OCI-M2 (cell line): Measurements from ENCODE around the gene CABP5.

Experiments used
- DNase-seq: peaks from one replicate; lab custom pipeline; 2025; ENCODE audit not compliant: unreplicated experiment; lab: John Stamatoyannopoulos, UW

The CABP5 gene

DNA sequence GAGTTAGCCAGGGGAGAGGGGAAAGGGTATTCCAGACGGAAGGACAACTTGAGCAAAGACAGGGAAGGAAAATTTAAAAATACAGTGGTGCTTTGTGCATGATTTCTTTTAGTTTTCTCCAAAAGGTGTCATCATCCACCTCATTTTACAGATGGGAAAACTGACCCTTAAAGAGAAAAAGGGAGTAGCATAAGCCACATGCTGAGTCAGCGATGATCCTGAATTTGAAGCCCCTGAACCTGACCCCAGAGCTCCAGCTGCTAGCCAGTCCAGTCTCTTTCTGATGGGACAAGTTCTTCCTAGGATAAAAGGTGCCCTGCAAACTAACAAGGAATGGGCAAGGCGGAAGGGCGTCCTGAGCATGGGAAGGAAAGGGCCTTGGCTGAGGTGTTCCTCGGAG, 10.3 kb downstream of the CABP5 start:
- DNase-seq: no peak

DNA sequence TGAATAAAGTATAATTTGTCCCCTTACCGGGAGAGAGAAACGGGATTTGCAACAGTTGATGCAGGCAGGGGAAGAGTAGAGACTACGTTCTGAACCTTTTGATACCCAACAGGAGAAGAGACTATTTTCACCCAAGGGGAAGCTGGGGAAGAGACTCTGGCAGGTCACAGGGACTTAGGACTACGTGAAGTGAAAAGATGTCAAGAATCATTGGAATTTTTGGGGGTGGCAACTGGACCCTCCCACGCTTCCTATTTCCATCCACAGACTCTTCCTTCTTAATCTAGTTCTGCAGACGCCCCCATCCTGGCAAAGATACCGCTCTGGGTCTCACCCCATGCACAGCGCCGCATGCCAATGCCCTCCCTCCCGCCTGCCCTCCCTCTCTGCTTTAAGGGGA, 13.8 kb downstream of the CABP5 start:
- DNase-seq: no peak

GRCh38 chr19:48029431-48029830, 14.4 kb downstream of the CABP5 start:
- DNase-seq: no peak

- no peak for DNase-seq
These were observed 18.4 kb downstream of the CABP5 start for GRCh38 chr19:48025480-48025879.

- no peak for DNase-seq
These were observed 20.4 kb downstream of the CABP5 start for GRCh38 chr19:48023518-48023917.

DNA sequence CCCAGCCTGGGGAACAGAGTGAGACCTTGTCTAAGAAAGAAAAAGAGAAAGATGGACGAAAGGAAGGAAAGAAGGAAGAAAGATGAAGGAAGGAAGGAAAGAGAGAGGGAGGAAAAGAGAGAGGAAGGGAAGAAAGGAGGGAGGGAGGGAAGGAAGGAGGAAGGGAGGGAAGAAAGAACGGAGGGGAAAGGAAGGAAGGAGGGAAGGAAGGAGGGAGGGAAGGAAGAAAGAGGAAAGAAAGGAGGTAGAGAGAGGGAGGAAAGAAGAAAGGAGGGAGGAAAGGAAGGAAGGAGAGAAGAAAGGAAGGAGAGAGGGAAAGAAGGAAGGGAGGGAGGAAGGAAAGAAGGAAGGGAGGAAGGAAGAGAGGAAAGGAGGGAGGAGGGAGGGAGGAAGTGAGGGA, 20.9 kb downstream of the CABP5 start:
- no peak for DNase-seq

GRCh38 chr19:48020686-48021085, 23.2 kb downstream of the CABP5 start:
- DNase-seq: no peak

- no peak for DNase-seq
These were observed 32.7 kb downstream of the CABP5 start for GRCh38 chr19:48010932-48011758.

DNA sequence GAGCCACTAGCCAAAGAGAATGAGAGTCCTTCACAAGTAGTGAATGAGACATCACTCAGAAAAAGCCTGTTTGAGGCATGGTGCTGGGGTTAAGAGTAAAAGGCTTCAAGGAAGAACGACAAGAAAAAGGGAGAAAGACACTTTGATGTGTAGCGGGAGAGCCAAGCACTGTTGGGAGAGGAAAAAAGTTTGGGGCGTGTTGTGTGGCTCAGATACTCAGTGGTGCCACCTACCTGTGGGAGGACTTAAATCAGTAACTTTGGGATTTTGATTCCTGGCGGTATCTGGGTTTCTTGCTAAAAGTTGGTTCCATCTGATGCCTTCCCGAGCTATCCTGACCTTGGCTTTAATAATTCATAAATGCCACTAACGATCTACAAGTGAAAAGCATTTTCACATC, 37.1 kb downstream of the CABP5 start:
- DNase-seq: no peak

DNA sequence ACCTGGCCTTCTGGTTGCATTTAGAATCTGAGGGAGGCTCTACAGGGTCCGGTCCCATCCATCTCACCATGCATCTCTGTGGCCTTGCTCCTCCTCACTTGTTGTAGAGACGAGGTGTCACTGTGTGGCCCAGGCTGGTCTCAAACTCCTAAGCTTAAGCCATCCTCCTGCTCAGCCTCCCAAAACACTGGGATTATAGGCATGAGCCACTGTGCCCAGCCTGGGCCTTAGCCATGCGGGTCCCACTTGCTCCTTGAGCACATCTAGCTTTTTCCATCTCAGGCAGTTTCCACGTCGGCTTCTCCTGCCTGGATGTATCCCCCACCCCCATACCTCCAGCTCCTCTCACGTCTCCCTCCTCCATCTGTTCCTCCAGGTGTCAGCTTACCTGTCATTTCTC, 39.6 kb downstream of the CABP5 start:
- DNase-seq: no peak

- DNase-seq: no peak
These were observed 43.0 kb downstream of the CABP5 start for GRCh38 chr19:48000846-48001245.

GRCh38 chr19:47998800-47999199, 45.1 kb downstream of the CABP5 start:
- DNase-seq: no peak

DNA sequence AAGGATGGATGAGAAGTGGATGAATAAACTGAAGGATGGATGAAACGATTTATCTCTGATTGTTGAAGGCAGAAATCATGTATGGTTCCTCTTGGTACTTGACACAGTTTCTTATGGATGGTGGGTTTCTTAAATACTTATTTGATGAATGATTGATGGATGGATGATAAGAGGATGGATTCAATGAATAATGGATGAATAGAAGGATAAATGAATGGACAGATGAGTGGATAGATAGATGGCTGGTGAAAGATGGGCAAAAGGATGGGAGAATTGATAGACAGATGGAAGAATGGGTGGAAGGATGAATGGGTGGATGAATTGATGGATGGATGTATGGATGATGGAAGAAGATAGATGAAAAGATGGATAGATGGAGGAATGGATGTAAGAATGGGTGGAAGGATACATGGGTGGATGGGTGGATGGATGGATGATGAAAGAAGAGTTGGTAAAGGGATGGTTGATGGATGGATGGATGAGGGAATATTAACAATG, 47.6 kb downstream of the CABP5 start:
- no peak for DNase-seq

GRCh38 chr19:47994209-47994802, 49.6 kb downstream of the CABP5 start, which contains the start of gene ELSPBP1:
TSS of gene ELSPBP1 (plus strand) at chr19:47994632. CDS start at chr19:48008668, 14,036 bp downstream.
- DNase-seq: no peak

- no peak for DNase-seq
These were observed 51.8 kb downstream of the CABP5 start, which contains the start of gene BSPH1 for GRCh38 chr19:47992070-47992469. TSS of gene BSPH1 (minus strand) at chr19:47992170. CDS start at chr19:47992081, 89 bp downstream.

DNA sequence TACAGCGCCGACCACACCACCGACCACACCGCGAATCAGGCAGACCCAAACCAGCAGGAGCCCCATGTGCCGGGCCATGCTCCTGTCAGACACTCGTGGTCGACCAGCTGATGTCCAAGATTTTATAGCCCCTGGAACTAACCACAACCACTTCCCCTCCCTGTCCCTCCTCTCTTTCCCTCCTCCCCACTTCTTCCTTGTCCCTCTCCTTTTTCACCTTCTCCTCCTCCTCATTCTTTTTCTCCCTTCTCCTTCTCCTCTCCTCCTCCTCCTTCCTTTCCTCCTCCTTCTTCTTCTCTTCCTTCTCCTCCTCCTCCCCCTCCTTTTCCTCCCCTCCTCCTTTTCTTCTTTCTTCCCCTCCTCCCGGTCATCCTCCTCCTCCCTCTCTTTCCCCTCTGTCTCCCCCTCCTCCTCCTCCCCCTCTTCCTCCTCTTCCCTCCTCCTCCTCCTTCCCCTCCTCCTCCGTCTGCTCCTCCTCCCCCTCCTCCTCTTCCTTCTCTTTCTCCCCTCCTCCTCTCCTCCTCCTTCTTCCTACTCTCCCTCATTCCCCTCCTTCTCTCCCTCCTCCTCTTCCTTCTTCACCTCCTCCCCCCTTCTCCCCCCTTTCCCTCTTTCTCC, 52.6 kb downstream of the CABP5 start:
- DNase-seq: no peak
